ENCODE measurements around the gene CD101. TPM values are rescaled to one million over a fixed set of nuclear protein-coding genes. Genes with fewer than 3 reads are reported as not detected.

The CD101 gene
- total RNA-seq, 4 donors from 2014 or later = 0.35 to 5.3 (median 0.84) TPM

Small RNA genes within 50 kb of the gene (small RNA-seq; reads per million reads assigned to genes)
- 0 reads per million in 4 donors for gene RNA5SP55

Other genes with a start within 250 kb of the CD101 start
- 1 to 10 TPM in 3 of 4 donors, not detected in 1; 1.1 to 1.8 (median 1.2) TPM for gene CD2, start 247.3 kb upstream of the CD101 start, total RNA-seq
- gene PTGFRN, start 91.8 kb upstream of the CD101 start, total RNA-seq = 100 to 1,000 TPM in 2 of 4 donors, 10 to 100 TPM in 2; 60.0 to 166 (median 101) TPM
- gene TTF2, start 58.6 kb downstream of the CD101 start, total RNA-seq = 10 to 100 TPM in 2 of 4 donors, 1 to 10 TPM in 2; 5.6 to 21.1 (median 13.5) TPM
- 1 to 10 TPM; 1.3 to 5.1 (median 3.1) TPM for gene TRIM45, start 120.0 kb downstream of the CD101 start, total RNA-seq
- 1 to 10 TPM in 1 of 4 donors, not detected in 3; 2.1 TPM for gene VTCN1, start 209.2 kb downstream of the CD101 start, total RNA-seq